H1 (cell line): Measurements from ENCODE around the gene RPS15. TPM values are rescaled to one million over a fixed set of nuclear protein-coding genes. Genes with fewer than 3 reads are reported as not detected.

Experiments used
- CTCF ChIA-PET: fragments of 300-600 bp; sonication (Branson Sonifier 250); formaldehyde crosslinking; loops from one replicate; lab custom pipeline; 2021; ENCODE audit not compliant: partially characterized antibody; lab: Charles Lee
- POLR2A ChIA-PET: fragments of 300-600 bp; sonication (Branson Sonifier 250); formaldehyde crosslinking; loops from one replicate; lab custom pipeline; 2021; ENCODE audit warnings: inconsistent platforms; ENCODE audit not compliant: partially characterized antibody; lab: Charles Lee
- DNase-seq, 2 experiments: peaks; one replicate each; pipeline versions ENCODE4 v3.0.0 to v3.0.0-alpha.2; 2010 to 2022; ENCODE audit warnings: low spot score in 2 of 2, low read depth in 1 of 2, mixed read lengths in 1 of 2
- FAIRE-seq: peaks from 2 replicates; lab custom pipeline; 2011; peaks lifted over from hg19 to GRCh38; lab: Jason Lieb, UNC
- H2AFZ ChIP-seq: 2 replicates; pipeline ENCODE4 v1.8.1; 2012; ENCODE audit warnings: low read length, inconsistent platforms
- H2AK5ac ChIP-seq: 2 replicates; pipeline ENCODE4 v1.6.1; 2013; ENCODE audit warnings: low read depth, low read length
- H2BK120ac ChIP-seq: replicated peaks from 2 replicates; pipeline ENCODE3; 2013; ENCODE audit warnings: low read depth, low read length, inconsistent platforms
- H2BK12ac ChIP-seq: 2 replicates; pipeline ENCODE4 v1.6.1; 2013; ENCODE audit warnings: low read depth, low read length
- H2BK15ac ChIP-seq: 2 replicates; pipeline ENCODE4 v1.6.1; 2013; ENCODE audit warnings: low read length
- H2BK20ac ChIP-seq: 2 replicates; pipeline ENCODE4 v1.6.1; 2013; ENCODE audit warnings: low read length
- H2BK5ac ChIP-seq: 2 replicates; pipeline ENCODE4 v1.6.1; 2013; ENCODE audit warnings: low read depth, low read length
- H3K14ac ChIP-seq: 2 replicates; pipeline ENCODE4 v1.6.1; 2013; ENCODE audit warnings: inconsistent platforms; ENCODE audit not compliant: insufficient read length
- H3K18ac ChIP-seq: 2 replicates; pipeline ENCODE4 v1.6.1; 2013; ENCODE audit warnings: low read length; ENCODE audit errors: extremely low read depth
- H3K23ac ChIP-seq: 2 replicates; pipeline ENCODE4 v1.6.1; 2013; ENCODE audit warnings: inconsistent platforms; ENCODE audit not compliant: insufficient read length
- H3K23me2 ChIP-seq: 2 replicates; pipeline ENCODE4 v1.6.1; 2013; ENCODE audit warnings: low read depth, low read length
- H3K27ac ChIP-seq: 2 replicates; pipeline ENCODE4 v1.6.1; 2011; ENCODE audit warnings: low read depth, low read length, inconsistent platforms
- H3K27me3 ChIP-seq, 4 experiments: replicated peaks in 1 of 4; 1 replicate in 1 of 4; 2 replicates in 3 of 4; pipeline versions ENCODE4 v1.6.1 to v1.8.1; 2011 to 2013; ENCODE audit warnings: low read length in 3 of 4, mild to moderate bottlenecking in 3 of 4, inconsistent platforms in 2 of 4, mixed read lengths in 2 of 4, moderate library complexity in 1 of 4; ENCODE audit not compliant: control insufficient read depth in 3 of 4, insufficient read depth in 3 of 4; ENCODE audit errors: extremely low read depth in 1 of 4
- H3K36me3 ChIP-seq, 4 experiments: 2 replicates each; pipeline versions ENCODE4 v1.6.1 to v1.8.1; 2011 to 2013; ENCODE audit warnings: mild to moderate bottlenecking in 4 of 4, low read length in 3 of 4, moderate library complexity in 2 of 4, control low read depth in 1 of 4, inconsistent platforms in 1 of 4; ENCODE audit not compliant: insufficient read depth in 4 of 4, control insufficient read depth in 2 of 4
- H3K4ac ChIP-seq: replicated peaks from 2 replicates; pipeline ENCODE3; 2013; ENCODE audit warnings: low read length, low read depth, mixed read lengths, inconsistent platforms; ENCODE audit not compliant: insufficient read length
- H3K4me1 ChIP-seq, 4 experiments: replicated peaks in 1 of 4; 1 replicate in 1 of 4; 2 replicates in 3 of 4; pipeline versions ENCODE4 v1.6.1 to v1.8.1; 2011 to 2013; ENCODE audit warnings: low read length in 3 of 4, inconsistent platforms in 2 of 4, mixed read lengths in 1 of 4; ENCODE audit not compliant: insufficient read depth in 4 of 4, control insufficient read depth in 3 of 4
- H3K4me2 ChIP-seq, 2 experiments: 2 replicates each; pipeline versions ENCODE4 v1.6.1 to v1.8.1; 2011 to 2013; ENCODE audit warnings: low read depth in 2 of 2, low read length in 2 of 2, control low read depth in 1 of 2, inconsistent platforms in 1 of 2, mild to moderate bottlenecking in 1 of 2; ENCODE audit not compliant: insufficient read depth in 1 of 2
- H3K4me3 ChIP-seq, 4 experiments: fragments of 200-600, 300-600 bp in 1 of 4; sonication (generic), shearing (Covaris generic), sonication (Bioruptor Twin) in 1 of 4; 2 replicates each; pipeline versions ENCODE4 v1.5.1 to v1.8.1; 2011 to 2016; ENCODE audit warnings: low read length in 4 of 4, low read depth in 3 of 4, control low read depth in 2 of 4, inconsistent platforms in 2 of 4, mild to moderate bottlenecking in 2 of 4, mixed read lengths in 1 of 4, moderate library complexity in 1 of 4; ENCODE audit not compliant: insufficient read depth in 2 of 4; ENCODE audit errors: extremely low read depth in 1 of 4
- H3K56ac ChIP-seq: replicated peaks from 2 replicates; pipeline ENCODE3; 2013; ENCODE audit warnings: low read depth, mild to moderate bottlenecking, mixed read lengths, low read length, inconsistent platforms; ENCODE audit not compliant: insufficient read length
- H3K79me1 ChIP-seq: 2 replicates; pipeline ENCODE4 v1.6.1; 2013; ENCODE audit warnings: low read depth, low read length, control low read depth
- H3K79me2 ChIP-seq, 2 experiments: 2 replicates each; pipeline versions ENCODE4 v1.6.1 to v1.8.1; 2012 to 2013; ENCODE audit warnings: low read length in 2 of 2, mild to moderate bottlenecking in 2 of 2, inconsistent platforms in 1 of 2; ENCODE audit not compliant: insufficient read depth in 2 of 2, control insufficient read depth in 1 of 2
- H3K9ac ChIP-seq, 4 experiments: replicated peaks in 1 of 4; 1 replicate in 1 of 4; 2 replicates in 3 of 4; pipeline versions ENCODE4 v1.6.1 to v1.8.1; 2011 to 2013; ENCODE audit warnings: low read depth in 3 of 4, low read length in 3 of 4, control low read depth in 2 of 4, mild to moderate bottlenecking in 2 of 4, moderate library complexity in 2 of 4, inconsistent platforms in 1 of 4; ENCODE audit errors: extremely low read depth in 1 of 4
- H3K9me3 ChIP-seq, 2 experiments: 2 replicates each; pipeline versions ENCODE4 v1.6.1 to v1.8.1; 2012 to 2013; ENCODE audit warnings: mild to moderate bottlenecking in 2 of 2, moderate library complexity in 2 of 2, control low read depth in 1 of 2, inconsistent platforms in 1 of 2, low read depth in 1 of 2, low read length in 1 of 2, mixed read lengths in 1 of 2; ENCODE audit not compliant: insufficient read depth in 2 of 2
- H4K20me1 ChIP-seq, 2 experiments: replicated peaks in 1 of 2; 2 replicates each; pipeline versions ENCODE3 to v1.8.1; 2011 to 2013; ENCODE audit warnings: inconsistent platforms in 2 of 2, low read length in 2 of 2, mild to moderate bottlenecking in 1 of 2; ENCODE audit not compliant: insufficient read depth in 2 of 2, control insufficient read depth in 1 of 2
- H4K5ac ChIP-seq: 2 replicates; pipeline ENCODE4 v1.6.1; 2013; ENCODE audit warnings: low read length, low read depth, mixed read lengths, inconsistent platforms; ENCODE audit not compliant: insufficient read length
- H4K8ac ChIP-seq: 2 replicates; pipeline ENCODE4 v1.8.0; 2013; ENCODE audit warnings: mild to moderate bottlenecking, moderate library complexity, low read length, inconsistent platforms; ENCODE audit not compliant: insufficient read depth; ENCODE audit errors: extremely low read depth
- H4K91ac ChIP-seq: replicated peaks from 2 replicates; pipeline ENCODE3; 2013; ENCODE audit warnings: low read length, mixed read lengths, inconsistent platforms; ENCODE audit not compliant: insufficient read length
- BACH1 ChIP-seq: IDR thresholded peaks from 2 replicates; pipeline ENCODE4 v1.6.1; 2012; ENCODE audit warnings: low read length, improper control_type of control experiment
- CHD2 ChIP-seq: IDR thresholded peaks from 2 replicates; pipeline ENCODE4 v1.6.1; 2012; ENCODE audit warnings: low read length, improper control_type of control experiment
- EGR1 ChIP-seq: IDR thresholded peaks from 2 replicates; pipeline ENCODE4 v1.6.1; 2011; ENCODE audit warnings: low read depth, low read length, borderline replicate concordance
- JUND ChIP-seq: IDR thresholded peaks from 2 replicates; pipeline ENCODE4 v1.6.1; 2011; ENCODE audit warnings: mild to moderate bottlenecking, improper control_type of control experiment, low read length
- PHF8 ChIP-seq: fragments of 200-600 bp; sonication (generic); conservative IDR thresholded peaks from 2 replicates; pipeline ENCODE4 v1.7.1; 2012; ENCODE audit warnings: low read depth, mild to moderate bottlenecking, inconsistent platforms, low read length, moderate library complexity
- SIX5 ChIP-seq: IDR thresholded peaks from 2 replicates; pipeline ENCODE4 v1.6.1; 2011; ENCODE audit warnings: mild to moderate bottlenecking, low read depth, low read length
- SUZ12 ChIP-seq: fragments of 200-600 bp; sonication (generic); IDR thresholded peaks from 2 replicates; pipeline ENCODE4 v1.6.1; 2012; ENCODE audit warnings: mild to moderate bottlenecking, inconsistent platforms, low read length, moderate library complexity, mixed read lengths
- WGBS, 2 experiments: shearing (Covaris generic) in 1 of 2; methylation state at CpG; one replicate each; pipeline versions ENCODE4 v1.1.6 to v1.1.7; 2013 to 2015; ENCODE audit warnings: low lambda C conversion rate in 2 of 2, mixed read lengths in 2 of 2, inconsistent platforms in 1 of 2, low coverage in 1 of 2, missing lambda C conversion rate in 1 of 2; ENCODE audit not compliant: insufficient replicate concordance in 2 of 2, insufficient coverage in 1 of 2, insufficient read length in 1 of 2; ENCODE audit errors: extremely low coverage in 1 of 2, missing lambda C conversion rate in 1 of 2; 5-methylcytosine and 5-hydroxymethylcytosine counted together
- polyA plus RNA-seq, 7 experiments: library from polyadenylated mRNA; depleted of rRNA in 3 of 7; stranded (reverse) in 5 of 7; unstranded in 2 of 7; fragments of >200 nt in 5 of 7; fragments of 200-250 nt in 2 of 7; gene quantifications; 1 replicate in 5 of 7; 2 replicates in 1 of 7; 4 replicates in 1 of 7; pipeline versions ENCODE4 v1.2.1 to v1.2.3, GENCODE V29; 2011 to 2013; ENCODE audit warnings: missing spikeins in 2 of 7, mixed read lengths in 2 of 7
- total RNA-seq: library from RNA; stranded (reverse); fragmentation: NEBNext Ultra II Directional; extraction: Animal tissue kit (Norgen Biotek cat#: 25700); gene quantifications from 2 replicates; pipeline ENCODE4 v1.2.1, GENCODE V29; 2021

The RPS15 gene
- total and polyA plus RNA-seq, 2 of the 8 experiments (the other 6 are each of a cell fraction or from before 2014, with no cell fraction given): 1,562 to 3,890 TPM

- peaks cover 53 to 73% (median 70%) of the 10 kb centered on the region in 4 experiments for H3K27me3 ChIP-seq
- peak overlapping the region; percentile 86 to 91 for H3K4me2 ChIP-seq
- peaks cover 0 to 38% (median 0%) of the 10 kb centered on the region in 4 experiments; a peak in 2 of 8 replicates for H3K36me3 ChIP-seq
- no peaks in the 10 kb centered on the region for H3K79me2 ChIP-seq
- no peak overlapping the region; the same call in 1 of the 2 replicates for H4K8ac ChIP-seq
- H3K9me3 ChIP-seq: peaks cover 0 to 3% of the 10 kb centered on the region in 2 experiments; a peak in 1 of 4 replicates
- H3K9ac ChIP-seq: no peak overlapping the region
- peaks cover 10% of the 10 kb centered on the region; the same call in 1 of the 2 replicates for H3K23me2 ChIP-seq
- DNase-seq: peak in 1 of 2 experiments; percentile 82
- no peak overlapping the region for H3K4ac ChIP-seq
- peaks cover 0 to 41% (median 21%) of the 10 kb centered on the region in 4 experiments; a peak in 5 of 7 replicates for H3K4me1 ChIP-seq
- no peak overlapping the region for H3K23ac ChIP-seq
- no peak overlapping the region for H4K91ac ChIP-seq
- peak overlapping the region; percentile 29 to 56 (median 36) for H3K4me3 ChIP-seq
- no peak overlapping the region for H4K5ac ChIP-seq
- H2BK20ac ChIP-seq: no peak overlapping the region
- H2BK120ac ChIP-seq: no peak overlapping the region
- H2AK5ac ChIP-seq: no peak overlapping the region
- H2BK12ac ChIP-seq: no peak overlapping the region
- no peak overlapping the region for H3K56ac ChIP-seq
- H4K20me1 ChIP-seq: peaks cover 24 to 55% of the 10 kb centered on the region in 2 experiments
- no peak overlapping the region for H3K14ac ChIP-seq
- no peak overlapping the region for H3K27ac ChIP-seq
- H2BK15ac ChIP-seq: no peak overlapping the region
- no peak overlapping the region for H2AFZ ChIP-seq
- H2BK5ac ChIP-seq: no peak overlapping the region
- no peaks in the 10 kb centered on the region for H3K79me1 ChIP-seq
- WGBS, 2 experiments: 19% methylated on average over 28 of the region's 28 CpGs; no CpG with 5 or more reads in 1 of the 2 experiments
- no peak for FAIRE-seq
- H3K18ac ChIP-seq: no peak overlapping the region; the same call in 1 of the 2 replicates
- ChIA-PET CTCF (interaction anchor here (0.7 to 1.9 kb wide), 9 partner anchors 8 to 187 kb away, joined by 3 to 10 read pairs (median 4); no protein-coding TSS in a partner anchor), POLR2A (interaction anchor here (0.6 to 2.5 kb wide), 14 partner anchors 13 to 375 kb away, joined by 3 to 11 read pairs (median 4); partner anchors contain the start of genes ADAMTSL5 and CIRBP)
- TF ChIP-seq JUND (0 out of 2 replicates have a peak, but pooled peaks have one; percentile 33), PHF8 (no peak), EGR1 (no peak), SIX5 (no peak), CHD2 (no peak), BACH1 (no peak; the same call in 1 of the 2 replicates), SUZ12 (0 out of 2 replicates have a peak, but pooled peaks have one; percentile 25)
Observed at GRCh38 chr19:1471010-1471514, 32.9 kb downstream of the RPS15 start.
